ENCODE measurements around the gene RNF112.
"Not testable (repeated sequence)": the region's sequence is repeated elsewhere in the genome, so short reads cannot be mapped to it uniquely, and the experiment has no call there.

The RNF112 gene

DNA sequence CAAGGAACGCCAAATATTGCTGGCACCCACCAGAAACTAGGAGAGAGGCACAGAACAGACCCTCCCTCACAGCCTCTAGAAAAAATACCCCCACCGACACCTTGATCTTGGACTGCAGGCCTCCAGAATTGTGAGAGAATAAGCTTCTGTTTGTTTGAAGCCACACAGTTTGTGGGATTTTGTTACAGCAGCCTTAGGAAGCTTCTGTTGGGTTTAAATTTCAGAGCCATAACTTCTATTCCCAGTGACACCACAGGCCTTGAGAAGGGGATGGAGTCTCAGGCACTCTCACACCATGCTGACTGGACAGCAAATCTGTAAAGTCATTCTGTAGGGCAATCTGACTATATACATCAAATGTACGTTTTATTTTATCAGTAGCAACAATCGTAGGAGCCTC lies 38.6 kb downstream of the RNF112 start:
- no peak for DNase-seq

DNA sequence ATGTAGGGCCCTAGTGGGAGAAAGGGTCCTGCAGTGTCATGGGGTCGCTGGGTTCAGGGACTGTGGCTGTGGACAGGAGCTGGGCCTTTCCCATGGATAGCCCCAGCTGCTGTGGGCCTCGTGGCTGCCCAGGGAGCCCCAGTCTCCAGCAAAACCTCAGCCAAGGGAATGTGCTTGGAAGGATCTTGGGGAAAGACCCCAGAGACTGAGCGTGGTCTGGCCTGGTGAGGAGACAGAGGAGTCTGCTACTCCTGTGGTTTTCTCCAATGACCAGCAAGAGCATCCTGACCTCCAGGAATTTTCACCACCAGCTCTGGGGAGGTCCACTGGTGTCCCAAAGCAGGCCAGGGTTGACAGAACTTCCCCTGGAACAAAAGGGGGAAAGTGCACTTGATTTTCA lies 42.3 kb downstream of the RNF112 start:
- no peak for DNase-seq

DNA sequence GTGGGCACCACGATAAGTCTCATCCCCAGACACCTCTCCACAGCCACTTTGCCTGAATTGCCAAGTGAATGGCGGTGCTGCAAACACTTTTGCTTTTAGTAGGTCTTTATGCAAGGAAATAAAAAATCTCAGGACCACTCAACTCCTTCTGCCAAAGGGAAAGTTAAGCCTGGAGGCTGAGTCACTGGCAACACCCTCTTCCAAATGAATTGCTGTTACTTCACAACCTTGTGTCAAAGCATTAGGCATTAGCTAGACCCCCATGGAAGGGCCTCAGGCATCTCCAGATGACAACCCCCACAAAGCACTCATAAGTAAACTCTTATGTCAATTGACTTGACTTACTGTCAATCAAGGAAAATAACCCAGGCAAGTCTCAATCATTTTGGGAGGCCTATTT lies 43.0 kb downstream of the RNF112 start:
- no peak for DNase-seq

DNA sequence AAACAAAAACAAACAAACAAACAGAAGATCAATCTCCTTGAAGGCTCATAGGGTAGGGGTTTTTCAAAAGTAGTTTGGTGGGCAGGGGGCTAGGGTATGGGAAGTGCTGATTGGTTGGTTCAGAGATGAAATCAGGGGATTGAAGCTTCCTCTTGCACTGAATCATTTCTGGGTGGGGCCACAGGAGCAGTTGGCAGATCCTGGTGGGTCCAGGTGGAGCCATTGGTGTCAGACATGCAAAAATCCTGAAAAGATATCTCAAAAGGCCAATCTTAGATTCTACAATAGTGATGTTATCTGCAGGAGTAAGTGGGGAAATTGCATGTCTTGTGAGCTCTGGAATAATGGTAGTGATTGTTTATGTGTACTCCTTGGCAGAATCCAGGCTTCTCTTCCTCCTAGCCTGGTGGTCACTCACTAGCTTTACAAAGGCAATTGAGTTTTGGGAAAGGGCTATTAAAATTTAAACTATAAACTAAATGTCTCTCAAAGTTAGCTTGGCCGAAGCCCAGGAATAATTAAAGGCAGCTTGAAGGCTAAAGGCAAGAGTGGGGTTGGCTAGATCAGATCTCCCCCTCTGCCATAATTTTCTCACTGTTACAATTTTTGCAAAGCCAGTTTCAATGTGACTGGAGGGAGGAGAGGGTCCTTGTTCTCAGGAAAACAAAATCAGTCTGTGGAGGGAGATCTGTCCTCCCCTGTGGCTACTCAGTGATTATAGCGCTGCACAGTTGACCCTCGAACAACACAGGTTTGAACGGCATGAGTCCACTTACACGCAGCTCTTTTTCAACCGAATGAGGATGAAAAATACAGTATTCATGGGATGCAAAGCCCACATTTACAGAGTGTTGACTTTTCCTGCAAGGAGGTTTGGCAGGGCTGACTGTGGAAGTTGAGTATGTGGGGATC lies 45.2 kb downstream of the RNF112 start:
- DNase-seq: no peak

DNA sequence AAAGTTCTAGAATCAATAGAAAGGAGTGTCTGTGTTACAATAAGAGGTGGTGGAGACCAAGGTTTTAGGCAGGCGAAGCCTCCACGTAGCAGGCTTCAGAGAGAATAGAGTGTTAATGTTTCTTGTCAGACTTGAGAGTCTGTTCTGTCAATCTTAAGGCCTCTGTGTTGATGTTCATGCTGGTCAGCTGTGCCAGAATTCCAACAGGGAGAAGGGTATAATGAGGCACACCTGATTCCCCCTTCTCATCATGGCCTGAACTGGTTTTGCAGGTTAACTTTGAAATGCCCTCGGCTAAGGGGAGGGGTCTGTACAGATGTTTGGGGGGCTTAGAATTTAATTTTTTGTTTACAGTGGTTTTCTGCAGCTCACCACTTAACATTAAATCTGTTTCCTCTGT lies 46.0 kb downstream of the RNF112 start:
- no peak for DNase-seq

DNA sequence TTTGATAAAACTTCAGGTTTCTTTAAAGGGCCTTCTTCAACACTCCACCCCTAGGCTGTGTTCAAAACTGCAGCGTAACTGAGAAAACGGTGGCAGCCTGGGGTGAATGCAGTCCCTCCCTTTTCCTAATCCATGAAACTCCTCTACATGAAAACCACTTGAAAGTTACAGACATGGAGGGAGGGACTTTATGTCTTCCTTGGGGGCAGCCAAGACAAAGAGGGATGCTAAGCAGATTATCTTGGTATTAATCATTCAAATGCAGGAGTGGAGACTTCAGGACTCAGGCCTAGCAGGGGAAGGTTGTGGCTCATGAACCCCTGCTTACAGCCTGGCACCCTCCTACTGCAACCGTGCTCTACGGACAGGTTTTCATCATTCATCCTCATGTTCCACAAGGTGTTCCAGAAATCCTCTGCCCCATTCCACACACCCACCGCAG lies 46.8 kb downstream of the RNF112 start:
- peak; percentile 36 to 79 for DNase-seq

DNA sequence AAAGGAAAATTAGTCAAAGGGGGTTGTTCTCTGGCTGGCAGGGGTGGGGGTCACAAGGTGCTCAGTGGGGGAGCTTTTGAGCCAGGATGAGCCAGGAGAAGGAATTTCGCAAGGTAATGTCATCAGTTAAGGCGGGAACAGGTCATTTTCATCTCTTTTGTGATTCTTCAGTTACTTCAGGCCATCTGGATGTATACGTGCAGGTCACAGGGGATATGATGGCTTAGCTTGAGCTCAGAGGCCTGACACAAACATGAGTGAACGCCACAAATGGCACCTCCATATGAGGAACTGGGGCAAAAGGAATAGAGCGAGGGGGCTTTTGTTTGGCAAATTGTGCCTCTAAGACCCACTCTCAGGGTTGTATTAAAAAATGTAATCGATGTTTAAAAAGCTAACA lies 47.4 kb downstream of the RNF112 start:
- DNase-seq: not testable (repeated sequence)

DNA sequence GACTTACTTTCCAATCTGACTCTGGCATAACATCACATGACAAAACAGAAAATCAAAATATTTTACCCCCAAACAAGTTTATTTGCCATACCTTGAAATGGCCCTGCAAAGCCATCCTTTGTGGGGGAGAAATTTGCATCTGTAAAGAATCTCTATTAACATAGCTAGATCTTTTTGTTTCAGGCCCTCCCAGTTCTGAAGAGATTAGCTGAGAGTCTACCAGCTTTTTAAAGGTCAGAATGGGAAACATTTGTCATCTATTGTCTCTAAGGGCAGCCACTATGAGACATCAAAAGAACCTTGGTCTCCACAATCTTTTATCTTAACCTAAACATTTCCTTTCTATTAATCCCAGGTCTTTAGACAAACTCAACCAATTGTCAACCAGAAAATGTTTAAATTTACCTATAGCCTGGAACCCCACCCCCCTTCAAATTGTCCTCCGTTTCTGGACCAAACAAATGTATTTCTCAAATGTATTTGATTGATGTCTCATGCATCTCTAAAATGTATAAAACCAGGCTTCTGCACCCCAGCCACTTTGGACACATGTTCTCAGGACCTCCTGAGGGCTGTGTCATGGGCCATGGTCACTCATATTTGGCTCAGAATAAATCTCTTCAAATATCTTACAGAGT lies 48.1 kb downstream of the RNF112 start:
- DNase-seq: not testable (repeated sequence)

DNA sequence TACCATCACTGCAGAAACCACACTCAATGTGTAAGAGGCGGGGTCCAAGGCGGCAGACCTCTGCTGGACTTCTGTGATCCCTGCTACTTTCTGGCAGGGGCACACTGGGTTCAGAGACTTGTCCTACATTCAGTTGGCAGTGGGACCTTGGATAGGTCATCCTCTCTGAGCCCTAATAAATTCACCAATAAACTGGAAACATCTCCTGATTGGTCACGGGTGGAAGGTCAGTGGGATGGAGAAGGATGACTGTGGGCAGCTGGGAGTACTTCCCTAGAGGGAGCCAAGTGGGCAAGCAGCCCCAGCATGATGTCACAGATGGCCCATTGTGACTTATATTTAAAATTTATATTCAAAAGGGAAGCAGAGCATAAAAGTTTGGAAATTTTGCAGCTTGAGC lies 49.7 kb downstream of the RNF112 start:
- no peak for DNase-seq

DNA sequence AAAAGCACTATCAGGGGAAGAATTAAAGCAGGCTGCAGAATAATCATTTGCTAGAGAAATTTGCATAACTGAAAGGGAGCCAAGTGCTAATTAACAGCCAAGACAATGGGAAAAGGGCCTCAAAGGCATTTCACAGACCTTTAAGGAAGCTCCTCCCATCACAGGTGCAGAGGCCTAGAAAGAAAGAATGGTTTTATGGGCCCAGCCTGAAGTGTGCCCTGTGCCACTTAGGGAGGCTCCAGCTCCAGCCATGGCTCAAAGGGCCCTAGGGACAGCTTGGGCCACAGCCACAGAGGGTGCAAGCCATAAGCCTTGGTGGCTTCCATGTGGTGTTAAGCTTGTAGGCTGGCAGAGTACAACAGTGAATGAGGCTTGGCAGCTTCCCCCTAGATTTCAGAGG lies 50.1 kb downstream of the RNF112 start:
- peak in 1 of 2 experiments; percentile 25 for DNase-seq

DNA sequence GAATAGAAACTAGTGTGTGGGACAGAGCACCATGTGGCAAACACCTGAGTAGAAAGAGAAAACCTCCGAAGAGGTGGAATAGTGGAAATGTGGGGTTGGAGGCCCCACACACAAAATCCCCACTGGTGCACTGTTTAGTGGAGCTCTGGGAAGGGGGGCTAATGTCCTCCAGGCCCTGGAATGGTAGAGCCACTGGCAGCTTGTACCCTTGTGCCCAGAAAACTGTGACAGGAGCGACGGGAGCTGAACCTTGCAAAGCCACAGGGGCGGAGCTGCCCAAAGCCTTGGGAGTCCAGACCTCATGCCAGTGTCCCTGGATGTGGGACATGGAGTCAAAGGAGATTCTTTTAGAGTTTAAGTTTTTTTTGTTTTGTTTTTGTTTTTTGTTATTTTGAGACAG lies 50.6 kb downstream of the RNF112 start:
- DNase-seq: no peak

DNA sequence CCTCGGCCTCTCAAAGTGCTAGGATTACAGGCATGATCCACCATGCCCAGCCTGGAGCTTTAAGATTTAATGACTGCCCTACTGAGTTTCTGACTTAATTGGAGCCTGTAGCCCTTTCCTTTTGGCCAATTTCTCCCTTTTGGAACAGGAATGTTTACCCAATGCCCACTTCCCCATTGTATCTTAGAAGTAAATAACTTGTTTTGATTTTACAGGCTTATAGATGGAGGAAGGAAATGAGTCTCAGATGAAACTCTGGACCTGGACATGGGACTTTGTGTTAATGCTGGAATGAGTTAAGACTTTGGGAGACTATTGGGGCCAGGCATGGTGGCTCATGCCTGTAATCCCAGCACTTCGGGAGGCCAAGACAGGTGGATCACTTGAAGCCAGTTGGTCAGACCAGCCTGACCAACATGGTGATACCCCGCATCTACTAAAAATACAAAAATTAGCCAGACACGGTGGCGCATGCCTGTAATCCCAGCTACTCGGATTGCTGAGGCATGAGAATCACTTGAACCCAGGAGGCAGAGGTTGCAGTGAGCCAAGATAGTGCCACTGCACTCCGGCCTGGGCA lies 51.5 kb downstream of the RNF112 start:
- not testable (repeated sequence) for DNase-seq

DNA sequence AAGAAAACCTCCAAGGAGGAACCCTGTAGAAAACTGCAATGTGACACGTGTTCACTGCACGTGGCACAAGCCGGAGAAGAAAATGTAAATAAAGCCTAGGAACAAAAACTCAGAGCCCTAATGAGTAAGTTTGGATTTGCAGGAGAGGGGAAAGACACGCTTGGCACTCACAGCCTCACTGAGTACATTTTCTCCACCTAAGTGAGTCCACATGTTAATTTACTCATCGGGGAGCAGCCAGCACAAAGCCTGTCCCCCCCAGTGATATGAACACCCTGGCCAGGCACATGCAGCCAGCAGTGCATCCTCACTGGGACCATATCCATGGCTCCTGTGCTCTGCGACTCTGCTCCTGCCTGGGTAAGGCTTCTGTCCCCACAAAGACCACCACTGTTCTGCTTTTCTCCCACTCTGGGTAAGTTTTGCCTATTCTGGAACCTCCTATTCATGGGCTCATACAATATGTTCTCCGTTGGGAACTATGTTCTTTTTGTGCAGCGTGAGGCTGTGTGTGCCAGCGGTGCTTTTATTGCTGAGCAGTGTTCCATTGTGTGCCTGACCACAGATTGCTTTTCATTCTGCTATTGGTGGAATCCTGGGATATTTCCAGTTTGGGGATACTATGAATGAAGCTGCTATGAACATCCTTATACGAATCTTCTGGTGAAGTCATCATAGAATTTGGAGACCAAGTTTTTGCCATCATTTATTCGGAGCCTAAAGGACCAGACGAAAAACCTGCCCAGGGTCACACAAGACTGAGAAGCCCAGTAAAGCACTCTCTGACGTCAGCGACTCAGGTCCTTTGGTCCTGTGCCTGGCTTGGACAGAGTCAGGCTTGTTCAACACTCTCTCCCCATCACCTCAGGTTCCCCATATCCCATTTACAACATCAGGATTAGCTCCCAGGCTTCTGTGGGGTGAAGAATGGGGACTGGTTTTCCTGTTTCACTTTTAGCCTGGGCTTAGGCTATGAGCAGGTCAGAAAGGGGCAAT lies 53.3 kb downstream of the RNF112 start:
- no peak for DNase-seq

Data from NCI-H524 (cell line).